Measurements from ENCODE around the gene ZNF668.

The ZNF668 gene

DNA sequence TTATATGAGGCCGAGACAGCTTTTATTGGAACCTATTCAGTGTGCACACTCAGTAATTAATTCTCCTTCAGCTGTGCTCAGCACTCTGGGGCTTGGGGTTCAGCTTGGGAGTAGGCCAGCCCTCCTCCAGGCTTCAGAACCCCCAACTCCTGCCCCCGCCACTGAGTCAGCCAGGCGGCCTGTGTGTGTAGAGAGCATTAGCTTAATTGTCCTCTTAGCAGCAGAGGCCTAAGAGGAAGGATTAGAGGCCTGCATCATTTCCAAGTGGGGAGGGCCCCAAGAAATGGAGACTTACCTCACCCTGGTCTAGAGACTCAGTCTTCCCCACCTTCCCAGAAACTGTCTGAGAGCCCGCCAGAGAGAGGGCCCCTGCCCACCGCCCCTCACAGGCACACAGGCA lies 13.9 kb upstream of the ZNF668 start:
- no peak for TF ChIP-seq TOX (CRISPR knock-in tag; IDR thresholded peaks at IDR 0.05; ENCODE audit: borderline replicate concordance)
- no peak for ATAC-seq

DNA sequence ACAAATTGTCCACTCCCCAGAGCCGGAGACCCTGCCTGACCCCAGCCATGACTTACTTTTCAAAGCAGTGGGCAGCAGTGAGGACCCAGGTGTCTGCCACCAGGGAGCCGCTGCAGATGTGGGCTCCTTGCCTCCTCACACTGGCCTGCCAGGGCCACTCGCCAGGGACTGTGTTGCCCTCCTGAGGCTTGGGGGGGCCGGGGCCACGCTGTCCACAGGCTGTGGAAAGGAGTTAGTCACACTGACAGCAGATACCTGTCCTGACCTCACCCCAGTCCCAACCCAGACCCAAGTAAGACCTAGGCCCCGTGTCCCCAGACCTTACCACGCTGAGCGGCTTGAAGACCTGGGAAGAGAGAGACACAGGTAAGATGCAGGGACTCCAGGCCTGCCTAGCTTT lies 13.4 kb upstream of the ZNF668 start:
- no peak for ATAC-seq
- TF ChIP-seq RARB (CRISPR knock-in tag; IDR thresholded peaks at IDR 0.05) (no peak), ZC3H10 (CRISPR knock-in tag; IDR thresholded peaks at IDR 0.05) (no peak), ESRRG (CRISPR knock-in tag; IDR thresholded peaks at IDR 0.05) (no peak), ZNF70 (CRISPR knock-in tag; IDR thresholded peaks at IDR 0.05) (no peak), ZFP30 (CRISPR knock-in tag; IDR thresholded peaks at IDR 0.05) (no peak), CSDC2 (CRISPR knock-in tag; IDR thresholded peaks at IDR 0.05) (no peak), ARNTL (CRISPR knock-in tag; IDR thresholded peaks at IDR 0.05; ENCODE audit: borderline replicate concordance, low read depth) (no peak), ZNF8 (CRISPR knock-in tag; IDR thresholded peaks at IDR 0.05) (no peak), ZFP3 (CRISPR knock-in tag; IDR thresholded peaks at IDR 0.05) (no peak), GLIS3 (CRISPR knock-in tag; IDR thresholded peaks at IDR 0.05) (no peak), TCF4 (CRISPR knock-in tag; IDR thresholded peaks at IDR 0.05; ENCODE audit: borderline replicate concordance) (no peak), BACH2 (CRISPR knock-in tag; IDR thresholded peaks at IDR 0.05; ENCODE audit: borderline replicate concordance) (no peak), PPARA (CRISPR knock-in tag; IDR thresholded peaks at IDR 0.05; ENCODE audit: borderline replicate concordance) (no peak), ISL1 (CRISPR knock-in tag; IDR thresholded peaks at IDR 0.05) (no peak), TOX (CRISPR knock-in tag; IDR thresholded peaks at IDR 0.05; ENCODE audit: borderline replicate concordance) (no peak)
- TF ChIP-seq, protein P1, sequence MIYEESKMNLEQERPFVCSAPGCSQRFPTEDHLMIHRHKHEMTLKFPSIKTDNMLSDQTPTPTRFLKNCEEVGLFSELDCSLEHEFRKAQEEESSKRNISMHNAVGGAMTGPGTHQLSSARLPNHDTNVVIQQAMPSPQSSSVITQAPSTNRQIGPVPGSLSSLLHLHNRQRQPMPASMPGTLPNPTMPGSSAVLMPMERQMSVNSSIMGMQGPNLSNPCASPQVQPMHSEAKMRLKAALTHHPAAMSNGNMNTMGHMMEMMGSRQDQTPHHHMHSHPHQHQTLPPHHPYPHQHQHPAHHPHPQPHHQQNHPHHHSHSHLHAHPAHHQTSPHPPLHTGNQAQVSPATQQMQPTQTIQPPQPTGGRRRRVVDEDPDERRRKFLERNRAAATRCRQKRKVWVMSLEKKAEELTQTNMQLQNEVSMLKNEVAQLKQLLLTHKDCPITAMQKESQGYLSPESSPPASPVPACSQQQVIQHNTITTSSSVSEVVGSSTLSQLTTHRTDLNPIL (CRISPR knock-in tag; IDR thresholded peaks at IDR 0.05; ENCODE audit: low read depth) = no peak
- TF ChIP-seq, protein P2, sequence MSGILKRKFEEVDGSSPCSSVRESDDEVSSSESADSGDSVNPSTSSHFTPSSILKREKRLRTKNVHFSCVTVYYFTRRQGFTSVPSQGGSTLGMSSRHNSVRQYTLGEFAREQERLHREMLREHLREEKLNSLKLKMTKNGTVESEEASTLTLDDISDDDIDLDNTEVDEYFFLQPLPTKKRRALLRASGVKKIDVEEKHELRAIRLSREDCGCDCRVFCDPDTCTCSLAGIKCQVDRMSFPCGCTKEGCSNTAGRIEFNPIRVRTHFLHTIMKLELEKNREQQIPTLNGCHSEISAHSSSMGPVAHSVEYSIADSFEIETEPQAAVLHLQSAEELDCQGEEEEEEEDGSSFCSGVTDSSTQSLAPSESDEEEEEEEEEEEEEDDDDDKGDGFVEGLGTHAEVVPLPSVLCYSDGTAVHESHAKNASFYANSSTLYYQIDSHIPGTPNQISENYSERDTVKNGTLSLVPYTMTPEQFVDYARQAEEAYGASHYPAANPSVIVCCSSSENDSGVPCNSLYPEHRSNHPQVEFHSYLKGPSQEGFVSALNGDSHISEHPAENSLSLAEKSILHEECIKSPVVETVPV (CRISPR knock-in tag; IDR thresholded peaks at IDR 0.05) = no peak
- TF ChIP-seq, protein P3, sequence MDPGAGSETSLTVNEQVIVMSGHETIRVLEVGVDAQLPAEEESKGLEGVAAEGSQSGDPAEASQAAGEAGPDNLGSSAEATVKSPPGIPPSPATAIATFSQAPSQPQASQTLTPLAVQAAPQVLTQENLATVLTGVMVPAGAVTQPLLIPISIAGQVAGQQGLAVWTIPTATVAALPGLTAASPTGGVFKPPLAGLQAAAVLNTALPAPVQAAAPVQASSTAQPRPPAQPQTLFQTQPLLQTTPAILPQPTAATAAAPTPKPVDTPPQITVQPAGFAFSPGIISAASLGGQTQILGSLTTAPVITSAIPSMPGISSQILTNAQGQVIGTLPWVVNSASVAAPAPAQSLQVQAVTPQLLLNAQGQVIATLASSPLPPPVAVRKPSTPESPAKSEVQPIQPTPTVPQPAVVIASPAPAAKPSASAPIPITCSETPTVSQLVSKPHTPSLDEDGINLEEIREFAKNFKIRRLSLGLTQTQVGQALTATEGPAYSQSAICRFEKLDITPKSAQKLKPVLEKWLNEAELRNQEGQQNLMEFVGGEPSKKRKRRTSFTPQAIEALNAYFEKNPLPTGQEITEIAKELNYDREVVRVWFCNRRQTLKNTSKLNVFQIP (CRISPR knock-in tag; IDR thresholded peaks at IDR 0.05; ENCODE audit: borderline replicate concordance, low read depth) = no peak
- TF ChIP-seq, protein P4, sequence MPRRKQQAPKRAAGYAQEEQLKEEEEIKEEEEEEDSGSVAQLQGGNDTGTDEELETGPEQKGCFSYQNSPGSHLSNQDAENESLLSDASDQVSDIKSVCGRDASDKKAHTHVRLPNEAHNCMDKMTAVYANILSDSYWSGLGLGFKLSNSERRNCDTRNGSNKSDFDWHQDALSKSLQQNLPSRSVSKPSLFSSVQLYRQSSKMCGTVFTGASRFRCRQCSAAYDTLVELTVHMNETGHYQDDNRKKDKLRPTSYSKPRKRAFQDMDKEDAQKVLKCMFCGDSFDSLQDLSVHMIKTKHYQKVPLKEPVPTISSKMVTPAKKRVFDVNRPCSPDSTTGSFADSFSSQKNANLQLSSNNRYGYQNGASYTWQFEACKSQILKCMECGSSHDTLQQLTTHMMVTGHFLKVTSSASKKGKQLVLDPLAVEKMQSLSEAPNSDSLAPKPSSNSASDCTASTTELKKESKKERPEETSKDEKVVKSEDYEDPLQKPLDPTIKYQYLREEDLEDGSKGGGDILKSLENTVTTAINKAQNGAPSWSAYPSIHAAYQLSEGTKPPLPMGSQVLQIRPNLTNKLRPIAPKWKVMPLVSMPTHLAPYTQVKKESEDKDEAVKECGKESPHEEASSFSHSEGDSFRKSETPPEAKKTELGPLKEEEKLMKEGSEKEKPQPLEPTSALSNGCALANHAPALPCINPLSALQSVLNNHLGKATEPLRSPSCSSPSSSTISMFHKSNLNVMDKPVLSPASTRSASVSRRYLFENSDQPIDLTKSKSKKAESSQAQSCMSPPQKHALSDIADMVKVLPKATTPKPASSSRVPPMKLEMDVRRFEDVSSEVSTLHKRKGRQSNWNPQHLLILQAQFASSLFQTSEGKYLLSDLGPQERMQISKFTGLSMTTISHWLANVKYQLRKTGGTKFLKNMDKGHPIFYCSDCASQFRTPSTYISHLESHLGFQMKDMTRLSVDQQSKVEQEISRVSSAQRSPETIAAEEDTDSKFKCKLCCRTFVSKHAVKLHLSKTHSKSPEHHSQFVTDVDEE (CRISPR knock-in tag; IDR thresholded peaks at IDR 0.05) = no peak
- TF ChIP-seq, protein P5, sequence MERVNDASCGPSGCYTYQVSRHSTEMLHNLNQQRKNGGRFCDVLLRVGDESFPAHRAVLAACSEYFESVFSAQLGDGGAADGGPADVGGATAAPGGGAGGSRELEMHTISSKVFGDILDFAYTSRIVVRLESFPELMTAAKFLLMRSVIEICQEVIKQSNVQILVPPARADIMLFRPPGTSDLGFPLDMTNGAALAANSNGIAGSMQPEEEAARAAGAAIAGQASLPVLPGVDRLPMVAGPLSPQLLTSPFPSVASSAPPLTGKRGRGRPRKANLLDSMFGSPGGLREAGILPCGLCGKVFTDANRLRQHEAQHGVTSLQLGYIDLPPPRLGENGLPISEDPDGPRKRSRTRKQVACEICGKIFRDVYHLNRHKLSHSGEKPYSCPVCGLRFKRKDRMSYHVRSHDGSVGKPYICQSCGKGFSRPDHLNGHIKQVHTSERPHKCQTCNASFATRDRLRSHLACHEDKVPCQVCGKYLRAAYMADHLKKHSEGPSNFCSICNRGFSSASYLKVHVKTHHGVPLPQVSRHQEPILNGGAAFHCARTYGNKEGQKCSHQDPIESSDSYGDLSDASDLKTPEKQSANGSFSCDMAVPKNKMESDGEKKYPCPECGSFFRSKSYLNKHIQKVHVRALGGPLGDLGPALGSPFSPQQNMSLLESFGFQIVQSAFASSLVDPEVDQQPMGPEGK (CRISPR knock-in tag; IDR thresholded peaks at IDR 0.05; ENCODE audit: borderline replicate concordance) = no peak

DNA sequence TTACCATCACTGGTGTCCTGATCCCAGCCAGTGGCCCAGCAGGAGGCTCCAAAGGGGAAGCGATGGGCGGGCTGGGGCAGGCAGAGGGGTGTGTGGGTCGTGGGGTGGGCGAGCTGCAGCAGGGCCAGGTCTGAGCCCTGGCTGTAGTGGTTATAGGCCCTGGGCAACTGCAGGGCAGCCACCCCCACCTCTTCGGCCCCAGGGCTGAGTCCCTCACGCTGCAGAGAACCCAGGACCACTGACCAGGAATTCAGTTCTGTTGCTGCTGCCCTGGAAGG lies 12.5 kb upstream of the ZNF668 start:
- no peak for ATAC-seq
- TF ChIP-seq SNAI2 (CRISPR knock-in tag; IDR thresholded peaks at IDR 0.05) (no peak), TOX (CRISPR knock-in tag; IDR thresholded peaks at IDR 0.05; ENCODE audit: borderline replicate concordance) (no peak), PPARA (CRISPR knock-in tag; IDR thresholded peaks at IDR 0.05; ENCODE audit: borderline replicate concordance) (no peak), ESRRG (CRISPR knock-in tag; IDR thresholded peaks at IDR 0.05) (no peak), ARNTL (CRISPR knock-in tag; IDR thresholded peaks at IDR 0.05; ENCODE audit: borderline replicate concordance, low read depth) (no peak), GLIS3 (CRISPR knock-in tag; IDR thresholded peaks at IDR 0.05) (no peak), ZFP3 (CRISPR knock-in tag; IDR thresholded peaks at IDR 0.05) (no peak), TCF4 (CRISPR knock-in tag; IDR thresholded peaks at IDR 0.05; ENCODE audit: borderline replicate concordance) (no peak), ZNF8 (CRISPR knock-in tag; IDR thresholded peaks at IDR 0.05) (no peak), ZC3H10 (CRISPR knock-in tag; IDR thresholded peaks at IDR 0.05) (no peak)
- TF ChIP-seq, protein P1 (CRISPR knock-in tag; IDR thresholded peaks at IDR 0.05; ENCODE audit: low read depth) = no peak
- TF ChIP-seq, protein P4 (CRISPR knock-in tag; IDR thresholded peaks at IDR 0.05) = no peak
- TF ChIP-seq, protein P3 (CRISPR knock-in tag; IDR thresholded peaks at IDR 0.05; ENCODE audit: borderline replicate concordance, low read depth) = no peak
